GM10266 (cell line): ENCODE data around the gene DYNLT5.
"Not testable (repeated sequence)": the region's sequence is repeated elsewhere in the genome, so short reads cannot be mapped to it uniquely, and the experiment has no call there.

ENCODE experiments used
- DNase-seq: peaks from one replicate; pipeline ENCODE4 v3.0.0; 2012; ENCODE audit errors: extremely low spot score
- TF ChIP-seq, protein P1 (sequence below): IDR thresholded peaks from 2 replicates; pipeline ENCODE4 v1.5.1; 2012; ENCODE audit warnings: mild to moderate bottlenecking, low read depth; ENCODE audit not compliant: control insufficient read depth, insufficient read depth; ENCODE audit errors: missing control alignments

The DYNLT5 gene

DNA sequence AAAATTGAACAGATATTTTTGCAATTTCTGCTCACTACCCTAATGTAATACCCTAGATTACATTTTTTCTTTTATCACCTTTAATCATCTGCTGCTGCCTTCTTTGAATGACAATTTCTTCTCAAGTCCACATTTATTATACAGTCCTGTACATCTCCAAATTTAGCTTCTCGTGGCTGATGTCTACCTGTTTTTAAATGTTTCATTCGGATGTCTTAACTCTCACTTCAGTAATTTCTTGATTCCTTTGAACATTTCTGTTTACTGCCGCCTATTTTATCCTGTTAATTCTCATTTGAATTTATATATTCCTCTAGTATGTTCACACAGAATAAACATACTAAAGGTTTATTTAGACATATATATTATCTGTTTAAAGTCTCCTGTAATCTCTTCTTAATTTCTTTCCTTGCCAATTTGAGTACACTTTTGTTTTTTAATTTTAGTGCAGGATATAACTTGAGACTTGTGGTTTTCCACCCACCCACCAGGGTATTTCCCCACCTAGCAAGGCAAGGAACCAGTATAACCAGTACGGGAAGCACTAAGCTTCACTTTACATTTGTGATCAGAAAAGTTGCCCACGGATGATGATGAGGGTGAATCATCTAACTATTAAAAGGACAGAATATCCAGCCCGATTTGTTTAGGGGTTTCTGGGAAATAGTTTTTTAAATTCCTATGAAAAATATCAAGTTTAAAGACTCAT, 36.1 kb downstream of the DYNLT5 start:
- DNase-seq: peak; percentile 35

DNA sequence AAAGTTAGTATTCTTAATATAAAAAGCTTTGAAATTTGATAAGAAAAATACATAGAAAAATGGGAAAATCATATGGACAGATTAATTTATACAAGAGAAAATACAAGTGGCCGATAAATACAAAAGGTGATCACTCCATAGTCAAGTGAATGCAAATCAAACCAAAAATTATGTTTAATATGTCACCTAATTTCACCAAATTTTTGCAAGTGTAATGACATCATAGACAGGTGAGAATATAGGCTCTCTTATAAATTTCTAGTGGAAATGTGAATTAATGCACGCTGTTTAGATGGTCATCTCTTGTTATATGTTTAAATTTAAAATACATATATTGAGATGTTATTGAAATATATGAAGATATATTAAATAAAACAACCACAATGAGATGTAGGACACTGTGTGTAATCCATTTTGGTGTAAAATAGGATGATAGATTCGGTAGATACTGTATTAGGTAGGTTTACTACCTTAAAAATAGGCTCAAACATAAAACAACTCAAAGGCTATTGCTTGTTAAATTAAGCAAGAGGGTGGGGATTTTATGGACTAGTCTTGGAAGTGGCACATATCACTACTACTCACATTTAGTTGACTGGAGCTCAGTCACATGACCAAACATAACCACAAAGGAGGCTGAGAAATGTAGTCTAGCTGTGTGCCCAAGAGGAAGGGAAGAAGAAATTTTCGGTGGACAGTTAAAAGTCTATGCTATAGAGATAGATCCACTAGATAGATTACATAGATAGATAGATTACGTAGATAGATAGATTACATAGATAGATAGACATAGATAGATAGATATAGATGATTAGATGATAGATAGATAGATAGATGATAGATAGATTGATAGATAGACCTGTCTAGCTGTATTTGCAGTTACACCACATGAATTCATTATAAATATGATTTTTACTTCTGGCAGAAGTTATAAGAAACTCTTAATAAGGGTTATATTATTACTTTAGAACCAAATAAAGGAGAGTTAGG, 39.7 kb downstream of the DYNLT5 start:
- TF ChIP-seq, protein P1, sequence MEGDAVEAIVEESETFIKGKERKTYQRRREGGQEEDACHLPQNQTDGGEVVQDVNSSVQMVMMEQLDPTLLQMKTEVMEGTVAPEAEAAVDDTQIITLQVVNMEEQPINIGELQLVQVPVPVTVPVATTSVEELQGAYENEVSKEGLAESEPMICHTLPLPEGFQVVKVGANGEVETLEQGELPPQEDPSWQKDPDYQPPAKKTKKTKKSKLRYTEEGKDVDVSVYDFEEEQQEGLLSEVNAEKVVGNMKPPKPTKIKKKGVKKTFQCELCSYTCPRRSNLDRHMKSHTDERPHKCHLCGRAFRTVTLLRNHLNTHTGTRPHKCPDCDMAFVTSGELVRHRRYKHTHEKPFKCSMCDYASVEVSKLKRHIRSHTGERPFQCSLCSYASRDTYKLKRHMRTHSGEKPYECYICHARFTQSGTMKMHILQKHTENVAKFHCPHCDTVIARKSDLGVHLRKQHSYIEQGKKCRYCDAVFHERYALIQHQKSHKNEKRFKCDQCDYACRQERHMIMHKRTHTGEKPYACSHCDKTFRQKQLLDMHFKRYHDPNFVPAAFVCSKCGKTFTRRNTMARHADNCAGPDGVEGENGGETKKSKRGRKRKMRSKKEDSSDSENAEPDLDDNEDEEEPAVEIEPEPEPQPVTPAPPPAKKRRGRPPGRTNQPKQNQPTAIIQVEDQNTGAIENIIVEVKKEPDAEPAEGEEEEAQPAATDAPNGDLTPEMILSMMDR: no peak
- no peak for DNase-seq

More for the DNA sequence above, 36.1 kb downstream of the DYNLT5 start:
- TF ChIP-seq, protein P1: no peak

DNA sequence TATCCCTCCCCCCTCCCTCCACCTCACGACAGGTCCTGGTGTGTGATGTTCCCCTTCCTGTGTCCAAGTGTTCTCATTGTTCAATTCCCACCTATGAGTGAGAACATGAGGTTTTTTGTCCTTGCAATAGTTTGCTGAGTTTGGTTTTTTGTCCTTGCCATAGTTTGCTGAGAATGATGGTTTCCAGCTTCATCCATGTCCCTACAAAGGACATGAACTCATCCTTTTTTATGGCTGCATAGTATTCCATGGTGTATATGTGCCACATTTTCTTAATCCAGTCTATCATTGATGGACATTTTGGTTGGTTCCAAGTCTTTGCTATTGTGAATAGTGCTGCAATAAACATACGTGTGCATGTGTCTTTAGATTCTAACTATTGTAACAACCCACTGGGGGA, 43.6 kb downstream of the DYNLT5 start:
- DNase-seq: not testable (repeated sequence)

DNA sequence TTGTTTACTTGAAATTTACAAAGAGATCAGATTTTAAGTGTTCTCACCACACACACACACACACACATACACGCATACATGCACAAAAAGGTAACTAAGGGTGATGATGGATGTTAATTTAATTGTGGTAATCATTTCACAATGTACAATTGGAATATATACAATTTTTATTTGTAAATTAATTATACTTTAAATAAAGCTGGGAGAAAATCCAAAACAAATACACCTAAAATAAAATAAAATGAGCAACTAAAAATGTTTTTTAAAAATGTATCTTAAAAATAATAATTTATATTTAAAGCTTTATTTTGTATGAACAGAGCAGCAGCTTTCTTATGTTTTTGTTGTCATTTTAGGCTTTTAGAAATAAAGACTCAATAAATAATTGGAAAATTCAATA, 57.0 kb downstream of the DYNLT5 start:
- no peak for DNase-seq
- TF ChIP-seq, protein P1: no peak

DNA sequence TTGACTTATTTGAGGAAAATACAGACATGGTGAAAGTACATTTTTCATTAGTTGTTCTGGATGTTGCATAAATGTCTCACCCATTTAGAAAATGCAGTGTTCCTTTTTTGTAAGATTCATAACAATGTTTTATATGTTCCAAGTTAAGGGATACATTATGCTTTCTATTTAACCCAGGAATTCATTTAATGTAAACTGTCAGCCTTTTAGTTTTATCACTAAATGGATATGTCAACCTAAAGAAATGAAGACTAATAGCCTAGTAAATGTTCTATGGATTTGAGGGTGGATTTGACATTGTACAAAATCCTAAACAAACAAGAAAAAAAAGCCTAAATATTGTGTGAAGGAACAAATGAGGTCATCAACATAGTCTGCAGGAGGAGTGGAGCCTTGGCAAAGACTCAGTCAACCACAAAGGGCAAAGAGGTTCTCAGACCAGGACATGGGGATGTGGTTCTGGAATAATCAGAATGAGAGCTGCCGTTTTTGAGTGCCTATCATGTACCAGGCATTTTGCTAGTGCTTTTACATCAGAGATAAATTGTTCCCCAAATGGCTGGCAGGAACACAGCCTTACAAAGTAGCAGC, 57.6 kb downstream of the DYNLT5 start:
- TF ChIP-seq, protein P1: no peak
- no peak for DNase-seq

DNA sequence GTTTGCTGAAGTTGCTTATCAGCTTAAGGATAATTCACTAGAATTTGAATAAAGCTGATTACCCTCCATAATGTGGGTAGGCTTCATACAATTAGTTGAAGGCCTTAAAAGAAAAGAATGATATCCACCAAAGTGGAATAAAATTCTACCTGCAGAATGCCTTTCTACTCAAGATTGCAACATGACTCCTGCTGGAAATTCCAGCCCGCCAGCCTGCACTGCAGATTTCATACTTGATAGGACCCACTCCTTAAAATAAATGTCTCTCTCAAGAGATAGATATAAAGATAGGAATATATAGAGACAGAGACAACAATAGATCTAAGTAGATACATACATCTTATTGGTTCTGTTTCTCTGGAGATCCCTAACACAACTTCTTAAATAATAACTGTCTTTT, 72.5 kb downstream of the DYNLT5 start:
- DNase-seq: no peak
- TF ChIP-seq, protein P1: no peak
